CD4-positive, alpha-beta T cell treated with Interleukin-2 at 100 ng/mL for 4 hours (primary cell): ENCODE results near the gene CCR4.
"Not testable (repeated sequence)": the region's sequence is repeated elsewhere in the genome, so short reads cannot be mapped to it uniquely, and the experiment has no call there.

ENCODE experiments used
- DNase-seq: peaks from one replicate; pipeline ENCODE4 v3.0.0-alpha.2; 2020; ENCODE audit warnings: low spot score

Gene CCR4

DNA sequence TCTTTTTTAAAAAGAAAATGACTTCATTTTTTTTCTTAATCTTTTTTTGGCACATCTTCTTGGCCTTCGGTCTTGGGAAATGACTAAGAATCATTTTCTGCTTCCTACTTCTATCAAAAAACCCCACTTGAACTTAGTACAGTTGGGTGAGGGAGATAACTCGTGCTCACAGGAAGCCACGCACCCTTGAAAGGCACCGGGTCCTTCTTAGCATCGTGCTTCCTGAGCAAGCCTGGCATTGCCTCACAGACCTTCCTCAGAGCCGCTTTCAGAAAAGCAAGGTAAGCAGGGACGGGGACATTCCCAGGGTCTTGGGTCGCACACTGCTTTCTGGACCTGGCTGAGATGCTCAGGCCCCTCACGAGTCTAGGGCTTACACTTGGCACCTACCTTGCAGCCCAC lies at the start of gene CCR4:
Gene CCR4 (plus strand): TSS at position 235 of the 402 bp plus-strand sequence. CDS start 1,779 bp downstream, outside the sequence.
- DNase-seq, result peak; percentile 72

DNA sequence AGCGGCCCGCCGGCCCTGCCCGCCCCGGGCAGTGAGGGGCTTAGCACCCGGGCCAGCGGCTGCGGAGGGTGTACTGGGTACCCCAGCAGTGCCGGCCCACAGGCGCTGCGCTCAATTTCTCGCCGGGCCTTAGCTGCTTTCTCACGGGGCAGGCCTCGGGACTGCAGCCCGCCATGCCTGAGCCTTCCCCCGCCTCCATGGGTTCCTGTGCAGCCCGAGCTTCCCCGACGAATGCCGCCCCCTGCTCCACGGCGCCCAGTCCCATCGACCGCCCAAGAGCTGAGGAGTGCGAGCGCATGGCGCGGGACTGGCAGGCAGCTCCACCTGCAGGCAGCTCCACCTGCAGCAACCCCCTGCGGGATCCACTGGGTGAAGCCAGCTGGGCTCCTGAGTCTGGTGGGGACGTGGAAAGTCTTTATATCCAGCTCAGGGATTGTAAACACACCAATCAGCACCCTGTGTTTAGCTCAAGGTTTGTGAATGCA lies 48.5 kb upstream of the CCR4 start:
- peak; percentile 10 for DNase-seq

DNA sequence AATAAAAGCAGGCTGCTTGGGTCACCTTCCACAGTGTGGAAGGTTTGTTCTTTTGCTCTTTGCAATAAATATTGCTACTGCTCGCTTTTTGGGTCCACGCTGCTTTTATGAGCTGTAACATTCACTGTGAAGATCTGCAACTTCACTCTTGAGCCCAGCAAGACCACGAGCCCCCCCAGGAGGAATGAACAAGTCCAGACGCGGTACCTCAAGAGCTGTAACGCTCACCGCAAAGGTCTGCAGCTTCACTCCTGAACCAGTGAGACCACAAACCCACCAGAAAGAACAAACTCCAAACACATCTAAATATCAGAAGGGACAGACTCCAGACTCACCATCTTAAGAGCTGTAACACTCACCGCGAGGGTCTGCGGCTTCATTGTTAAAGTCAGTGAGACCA lies 47.5 kb upstream of the CCR4 start:
- DNase-seq, result no peak

DNA sequence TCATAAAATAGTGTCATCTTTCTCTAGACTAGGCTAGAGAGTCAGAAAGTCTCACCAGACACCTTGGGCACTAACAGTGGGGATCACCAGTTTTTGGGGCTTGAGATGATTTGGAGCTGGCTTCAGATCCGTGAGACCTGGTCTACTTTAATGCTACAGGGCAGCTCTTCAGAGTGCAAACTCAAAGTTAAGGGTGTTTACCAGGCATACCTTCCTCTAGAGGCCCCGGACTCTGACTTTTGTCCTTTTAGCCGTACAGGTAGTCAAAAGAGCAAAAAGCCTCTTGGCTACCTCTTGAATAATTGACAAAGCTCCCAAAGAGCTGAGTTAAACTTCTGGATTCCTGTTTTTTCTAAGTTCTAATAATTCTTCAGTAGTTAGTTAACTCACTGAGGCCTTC lies 41.4 kb upstream of the CCR4 start:
- no peak for DNase-seq

DNA sequence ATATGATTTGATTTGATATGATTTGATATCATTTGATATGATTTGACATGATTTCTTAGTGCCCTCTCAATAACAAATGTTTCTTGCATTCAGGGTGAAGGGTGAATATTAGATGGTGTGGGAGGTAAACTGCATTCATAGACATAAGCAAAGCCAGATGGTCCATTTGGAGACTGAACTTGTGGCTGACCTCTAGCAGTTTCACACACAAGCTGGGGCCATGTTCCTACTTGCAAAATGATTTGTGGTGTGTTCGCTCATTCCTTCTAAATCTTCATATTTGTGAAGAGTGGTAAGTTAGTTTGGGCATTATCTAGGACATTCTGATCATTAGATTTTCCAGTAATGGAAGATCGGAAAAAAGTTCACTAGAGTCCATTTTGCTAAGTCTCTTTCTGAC lies 40.5 kb upstream of the CCR4 start:
- no peak for DNase-seq

DNA sequence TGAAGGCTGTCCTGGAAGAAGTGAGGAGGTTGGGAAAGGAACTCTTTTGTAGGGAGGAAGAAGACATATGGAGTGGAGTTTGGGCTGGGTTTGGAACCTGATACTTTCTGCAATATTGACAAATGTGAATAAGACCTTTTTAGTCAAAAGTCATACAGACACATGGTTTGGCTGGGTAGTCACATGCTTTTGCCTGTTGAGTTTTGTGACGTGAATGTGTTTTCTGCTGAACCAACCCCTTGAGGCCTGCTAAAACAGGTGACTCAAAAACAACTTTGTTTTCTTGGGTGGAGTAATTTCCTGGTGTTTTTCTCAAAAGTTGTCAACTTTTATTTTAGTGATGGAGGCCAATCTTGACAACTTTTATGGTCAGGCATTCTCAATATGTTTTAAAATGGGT lies 39.4 kb upstream of the CCR4 start:
- peak; percentile 8 for DNase-seq

DNA sequence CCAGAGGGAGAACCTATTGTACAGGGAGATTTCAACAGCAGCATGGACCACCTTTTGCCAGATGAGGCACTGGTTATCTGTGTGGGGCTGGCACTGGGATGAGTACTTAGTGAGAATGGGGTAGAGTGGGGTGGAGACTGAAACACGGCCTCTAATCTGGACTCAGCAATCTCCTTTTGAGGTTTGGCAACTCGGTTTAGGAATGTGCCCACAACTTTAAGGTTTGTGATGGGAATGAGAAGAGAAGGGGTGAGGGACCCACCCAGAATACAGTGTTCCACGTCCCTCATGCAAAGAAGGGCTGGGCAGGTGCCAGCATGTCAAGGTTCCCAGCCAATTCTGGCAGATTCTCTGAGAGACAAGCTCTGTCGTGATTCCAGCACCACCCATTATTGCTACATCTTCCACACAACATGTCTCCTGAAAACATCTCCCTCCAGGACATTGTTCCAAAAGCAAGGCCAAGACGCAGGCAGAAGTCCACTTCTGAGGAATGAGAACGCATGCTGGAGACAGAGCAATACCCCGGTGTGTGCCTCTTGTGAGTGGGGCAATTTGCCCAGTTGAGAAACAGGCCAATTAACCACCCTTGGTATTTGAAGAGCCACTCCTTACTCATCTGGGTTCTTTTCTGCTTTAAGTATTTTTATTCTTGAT lies 37.5 kb upstream of the CCR4 start:
- DNase-seq, result no peak

DNA sequence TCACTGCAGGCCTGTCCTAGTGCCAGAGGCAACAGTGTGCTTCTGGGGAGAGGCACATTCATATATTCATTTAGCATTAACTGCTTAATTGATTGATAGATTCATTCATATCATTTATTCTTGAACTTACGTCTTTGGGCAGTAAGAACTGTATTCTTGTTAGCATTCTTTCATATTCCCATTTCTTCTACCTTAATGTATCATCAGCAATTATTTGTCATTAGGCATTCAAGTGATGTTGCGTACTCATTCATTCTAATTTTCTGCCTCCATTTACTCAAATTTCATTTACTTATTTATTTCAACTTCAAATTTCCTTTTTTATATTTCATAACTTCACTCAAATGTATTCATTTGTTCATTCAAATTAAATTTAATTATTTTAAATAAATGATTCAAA lies 31.5 kb upstream of the CCR4 start:
- DNase-seq, result no peak

DNA sequence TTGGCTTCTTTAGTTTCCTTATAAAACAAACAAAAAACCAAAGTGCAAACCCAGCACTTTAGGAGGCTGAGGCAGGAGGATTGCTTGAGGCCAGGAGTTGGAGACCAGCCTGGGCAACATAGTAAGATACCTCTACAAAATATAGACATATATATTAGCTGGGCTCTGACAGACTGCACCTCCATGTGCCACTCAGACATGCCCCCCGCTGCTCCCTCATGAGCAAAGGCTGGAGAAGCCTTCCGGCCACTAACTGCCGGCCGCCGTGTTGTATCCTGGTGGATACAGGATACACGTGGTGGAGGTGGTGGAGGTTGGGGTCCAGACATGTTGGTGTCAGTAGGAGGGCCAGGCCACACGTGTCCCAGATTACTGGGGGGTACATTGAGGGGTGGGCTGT lies 29.4 kb upstream of the CCR4 start:
- DNase-seq, result no peak

DNA sequence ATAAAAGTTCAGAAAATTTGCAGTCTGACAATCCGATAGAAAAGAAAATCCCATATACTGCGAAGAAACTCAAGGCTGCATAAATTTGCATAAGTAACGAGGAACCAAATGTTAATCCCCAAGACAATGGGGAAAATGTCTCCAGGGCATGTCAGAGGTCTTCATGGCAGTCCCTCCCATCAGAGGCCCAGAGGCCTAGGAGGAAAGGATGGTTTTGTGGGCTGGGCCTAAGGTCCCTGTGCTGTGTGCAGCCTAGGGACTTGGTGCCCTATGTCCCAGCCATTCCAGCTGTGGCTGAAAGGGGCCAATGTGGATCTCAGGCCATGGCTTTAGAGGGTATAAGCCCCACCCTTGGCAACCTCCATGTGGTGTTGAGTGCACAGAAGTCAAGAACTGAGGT lies 21.3 kb upstream of the CCR4 start:
- DNase-seq, result no peak

DNA sequence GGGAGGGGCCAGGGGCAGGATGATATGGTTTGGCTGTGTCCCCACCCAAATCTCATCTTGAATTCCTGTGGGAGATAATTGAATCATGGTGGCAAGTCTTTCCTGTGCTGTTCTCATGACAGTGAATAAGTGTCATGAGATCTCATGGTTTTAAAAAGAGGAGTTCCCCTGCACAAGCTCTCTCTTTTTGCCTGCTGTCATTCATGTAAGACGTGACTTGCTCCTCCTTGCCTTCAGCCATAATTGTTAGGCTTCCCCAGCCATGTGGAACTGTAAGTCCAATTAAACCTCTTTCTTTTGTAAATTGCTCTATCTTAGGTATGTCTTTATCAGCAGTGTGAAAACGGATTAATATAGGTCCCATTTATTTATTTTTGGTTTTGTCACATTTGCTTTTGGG lies 20.2 kb upstream of the CCR4 start:
- DNase-seq, result not testable (repeated sequence)

DNA sequence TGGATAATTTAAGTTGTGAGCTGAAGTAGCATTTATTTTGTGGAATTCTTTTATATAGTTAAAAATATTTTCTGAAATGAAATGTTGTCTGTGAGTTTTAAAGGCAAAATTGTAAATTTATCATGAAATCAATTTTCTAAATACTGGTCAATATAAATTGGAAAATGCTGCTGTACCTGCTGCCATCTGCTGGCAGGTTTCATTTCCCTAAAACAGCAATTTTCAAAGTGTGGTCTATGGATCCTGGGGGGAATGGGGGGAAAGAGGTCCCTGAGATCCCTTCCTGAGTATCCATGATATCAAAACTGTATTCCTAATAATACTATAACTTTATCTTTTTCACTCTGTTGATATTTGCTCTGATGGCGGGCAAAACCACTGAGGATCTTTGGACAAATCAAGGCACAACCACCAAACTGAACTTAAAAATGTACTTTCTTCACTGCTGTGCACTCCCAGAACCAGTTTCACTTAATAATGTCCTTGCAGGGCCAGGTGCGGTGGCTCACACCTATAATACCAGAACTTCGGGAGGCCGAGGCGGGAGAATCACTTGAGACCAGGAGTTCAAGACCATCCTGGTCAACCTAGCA lies 17.2 kb upstream of the CCR4 start:
- peak; percentile 28 for DNase-seq

DNA sequence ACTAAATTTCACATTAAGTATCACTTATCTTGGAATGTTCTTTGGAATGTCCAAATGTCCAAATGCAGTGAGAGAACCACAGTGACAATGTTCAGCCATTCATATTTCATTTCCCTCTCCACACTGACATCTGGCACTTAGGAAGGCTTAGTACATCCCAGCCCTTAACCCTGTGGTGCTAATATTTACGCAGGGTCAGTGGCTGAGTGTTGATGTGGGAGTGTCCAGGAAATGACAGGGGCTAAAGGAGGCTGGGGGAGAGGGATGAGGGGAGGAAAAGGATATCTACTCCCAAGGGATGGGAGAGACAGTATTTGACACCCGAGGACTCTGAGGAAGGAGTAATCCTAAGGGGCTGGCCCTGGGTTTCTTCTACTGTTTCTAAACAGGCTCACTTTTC lies 14.1 kb upstream of the CCR4 start:
- no peak for DNase-seq

DNA sequence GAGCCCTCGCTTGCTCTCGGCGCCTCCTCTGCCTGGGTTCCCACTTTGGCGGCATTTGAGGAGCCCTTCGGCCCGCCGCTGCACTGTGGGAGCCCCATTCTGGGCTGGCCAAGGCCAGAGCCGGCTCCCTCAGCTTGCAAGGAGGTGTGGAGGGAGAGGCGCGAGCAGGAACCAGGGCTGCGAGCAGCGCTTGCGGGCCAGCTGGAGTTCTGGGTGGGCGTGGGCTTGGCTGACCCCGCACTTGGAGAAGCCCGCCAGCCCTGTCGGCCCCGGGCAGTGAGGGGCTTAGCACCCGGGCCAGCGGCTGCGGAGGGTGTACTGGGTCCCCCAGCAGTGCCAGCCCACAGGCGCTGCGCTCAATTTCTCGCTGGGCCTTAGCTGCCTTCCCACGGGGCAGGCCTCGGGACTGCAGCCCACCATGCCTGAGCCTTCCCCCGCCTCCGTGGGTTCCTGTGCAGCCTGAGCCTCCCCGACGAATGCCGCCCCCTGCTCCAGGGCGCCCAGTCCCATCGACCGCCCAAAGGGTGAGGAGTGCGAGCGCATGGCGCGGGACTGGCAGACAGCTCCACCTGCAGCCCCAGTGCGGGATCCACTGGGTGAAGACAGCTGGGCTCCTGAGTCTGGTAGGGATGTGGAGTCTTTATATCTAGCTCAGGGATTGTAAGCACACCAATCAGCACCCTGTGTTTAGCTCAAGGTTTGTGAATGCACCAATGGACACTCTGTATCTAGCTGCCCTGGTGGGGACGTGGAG lies 11.7 kb upstream of the CCR4 start:
- not testable (repeated sequence) for DNase-seq

DNA sequence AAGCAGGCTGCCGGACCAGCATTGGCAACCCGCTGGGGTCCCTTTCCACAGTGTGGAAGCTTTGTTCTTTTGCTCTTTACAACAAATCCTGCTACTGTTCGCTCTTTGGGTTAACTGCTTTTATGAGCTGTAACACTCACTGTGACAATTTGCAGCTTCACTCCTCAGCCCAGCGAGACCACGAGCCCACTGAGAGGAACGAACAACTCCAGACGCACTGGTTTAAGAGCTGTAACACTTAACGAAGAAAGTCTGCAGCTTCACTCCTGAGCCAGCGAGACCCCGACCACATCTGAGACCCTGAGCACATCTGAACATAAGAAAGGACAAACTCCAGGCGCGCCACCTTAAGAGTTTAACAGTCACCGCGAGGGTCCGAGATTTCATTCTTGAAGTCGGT lies 10.7 kb upstream of the CCR4 start:
- DNase-seq, result no peak

DNA sequence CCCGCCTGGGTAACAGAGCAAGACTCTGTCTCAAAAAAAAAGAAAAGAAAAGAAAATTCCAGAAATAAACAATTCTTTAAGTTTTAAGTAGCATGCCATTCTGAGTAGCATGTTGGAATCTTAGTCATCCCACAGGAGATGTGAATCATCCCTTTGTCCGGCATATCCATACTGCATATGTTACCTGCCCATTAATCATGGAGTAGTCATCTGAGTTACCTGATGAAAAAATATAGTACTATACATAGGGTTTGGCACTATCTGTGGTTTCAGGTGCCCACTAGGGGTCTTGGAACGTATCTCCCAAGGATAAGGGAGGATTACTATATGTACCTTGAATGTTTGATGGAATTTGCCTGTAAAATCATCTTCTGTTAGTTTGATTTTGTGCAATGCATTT lies 6.3 kb upstream of the CCR4 start:
- no peak for DNase-seq

DNA sequence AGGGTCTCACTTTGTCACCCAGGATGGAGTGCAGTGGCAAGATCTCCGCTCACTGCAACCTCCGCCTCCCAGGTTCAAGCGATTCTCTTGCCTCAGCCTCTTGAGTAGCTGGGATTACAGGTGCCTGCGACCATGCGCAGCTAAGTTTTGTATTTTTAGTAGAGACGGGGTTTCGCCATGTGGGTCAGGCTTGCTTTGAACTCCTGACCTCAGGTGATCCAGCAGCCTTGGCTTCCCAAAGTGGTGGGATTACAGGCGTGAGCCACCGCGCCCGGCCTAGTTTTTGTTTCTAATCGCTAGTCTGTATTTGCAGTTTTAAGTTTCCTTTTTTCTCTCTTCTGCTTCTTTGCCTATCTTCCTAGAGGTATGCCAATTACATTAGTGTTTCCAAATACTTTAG lies 5.8 kb upstream of the CCR4 start:
- not testable (repeated sequence) for DNase-seq

DNA sequence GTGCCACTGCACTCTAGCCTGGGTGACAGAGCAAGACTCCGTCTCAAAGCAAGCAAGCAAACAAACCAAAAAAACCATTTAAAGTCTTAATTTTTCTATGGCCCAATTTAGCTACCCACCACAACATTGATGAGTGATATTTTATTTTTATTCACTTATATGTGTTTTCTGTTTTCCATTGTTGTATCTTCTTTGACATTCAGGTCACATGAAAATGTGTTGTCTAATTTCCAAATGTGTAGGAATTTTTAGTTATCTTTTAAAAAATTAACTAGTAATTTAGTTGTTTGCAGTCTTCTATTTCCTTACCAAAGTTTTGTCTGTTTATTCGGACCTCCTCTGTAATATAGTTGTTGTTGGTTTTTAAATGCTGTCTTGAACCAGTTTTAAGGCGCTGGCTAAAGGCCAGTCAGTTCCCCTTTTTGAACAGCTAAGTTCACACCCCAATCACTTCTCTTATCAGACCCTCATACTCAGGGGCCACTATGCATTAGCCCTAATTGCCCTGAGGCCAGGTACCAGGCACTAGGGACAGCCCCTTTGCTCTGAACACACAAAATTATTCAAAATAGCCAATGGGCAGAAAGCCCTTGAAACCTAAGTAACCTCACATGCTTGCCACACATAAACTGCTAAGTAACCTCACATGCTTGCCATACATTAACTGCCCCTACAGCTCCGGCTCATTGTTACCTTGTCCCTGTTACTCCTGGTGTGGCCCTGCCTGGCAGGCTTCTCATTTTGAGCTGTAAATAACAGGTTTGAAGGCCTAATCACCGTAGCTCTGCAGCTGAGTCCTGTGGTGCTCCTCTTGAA lies 4.3 kb upstream of the CCR4 start:
- no peak for DNase-seq

DNA sequence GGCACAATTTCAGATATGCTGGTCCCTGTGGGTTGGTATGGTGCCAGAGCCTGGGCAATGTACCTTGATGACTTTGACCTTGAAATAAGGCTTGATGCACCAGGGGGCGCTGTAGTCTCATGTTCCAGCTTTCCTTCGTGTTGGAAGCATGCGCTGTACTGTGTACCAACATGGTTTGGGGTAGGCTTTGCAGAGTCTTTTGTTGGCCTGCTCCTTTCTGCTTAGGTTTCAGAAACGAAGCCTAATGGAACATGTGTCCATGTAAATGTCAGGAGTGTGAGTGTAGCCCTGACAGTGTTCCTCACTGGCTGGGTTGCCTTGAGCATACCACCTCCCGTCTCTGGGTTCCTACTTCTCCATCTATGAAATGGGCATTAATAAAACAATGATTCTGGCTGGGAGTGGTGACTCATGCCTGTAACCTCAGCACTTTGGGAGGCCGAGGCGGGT lies 3.6 kb upstream of the CCR4 start:
- DNase-seq, result peak; percentile 93

DNA sequence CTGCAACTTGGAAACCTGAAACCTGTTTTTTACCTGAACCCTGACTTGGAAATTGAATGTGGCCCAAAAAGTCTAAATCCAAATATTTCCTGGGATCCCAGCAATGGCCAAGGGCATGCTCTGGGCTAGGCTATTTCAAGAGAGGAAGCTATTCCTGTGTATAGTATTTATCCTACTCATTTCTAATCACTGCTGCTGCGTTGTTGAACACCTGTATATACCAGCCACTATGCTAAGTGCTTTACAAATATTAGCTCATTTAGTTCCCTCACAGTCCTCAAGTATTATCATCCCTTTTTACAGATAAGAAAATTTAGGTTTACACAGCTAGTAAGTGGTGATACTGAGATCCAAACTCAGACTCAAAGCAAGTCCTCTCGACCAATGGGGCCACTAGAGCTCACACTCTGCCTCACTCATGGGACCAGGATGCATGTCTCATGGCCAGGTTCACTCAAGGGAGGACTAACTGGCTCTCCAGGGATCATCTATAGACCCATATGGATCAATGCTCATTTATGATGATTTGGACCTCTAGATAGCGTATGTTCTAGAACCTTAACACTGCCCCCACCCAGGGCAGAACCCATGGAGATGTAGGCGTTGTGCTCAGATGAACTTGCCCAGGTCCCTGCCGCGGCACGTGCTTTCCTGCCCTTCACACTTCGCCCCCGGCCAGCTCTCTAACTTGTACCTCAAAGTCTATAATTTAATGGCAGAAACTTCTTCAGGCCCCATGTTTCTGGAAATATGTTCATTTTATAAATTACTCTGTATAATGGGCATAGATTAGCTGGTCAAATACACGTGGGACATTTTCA lies 2.6 kb upstream of the CCR4 start:
- DNase-seq, result no peak

DNA sequence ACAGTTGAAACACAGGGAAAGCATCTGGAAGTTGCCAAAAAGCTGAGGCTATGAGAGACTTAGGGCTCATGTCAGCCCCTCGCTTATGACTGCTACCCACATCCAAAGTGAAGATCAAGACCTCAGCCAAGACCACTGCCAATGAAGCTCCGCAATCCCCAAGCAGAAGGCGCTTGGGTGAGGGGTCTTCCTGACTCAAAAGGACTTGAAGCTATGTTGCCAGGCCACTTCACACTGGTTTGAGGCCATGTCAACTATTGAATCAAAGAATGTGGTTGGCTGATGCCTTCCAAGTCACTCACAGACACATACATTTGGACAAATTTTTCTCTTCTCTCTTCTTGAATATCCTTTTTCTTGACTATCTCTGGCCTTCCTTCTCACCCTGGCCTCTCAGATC lies 928 bp upstream of the CCR4 start:
- DNase-seq, result no peak
